Right lobe of liver (tissue), 6 donors: ENCODE data around the gene CD300A. TPM values are rescaled to one million over a fixed set of nuclear protein-coding genes. Genes with fewer than 3 reads are reported as not detected.

Experiments used
- ATAC-seq, 4 donors: fragments of 200-7000 bp; cut with Tn5 transposase; one replicate each; pipeline ENCODE4 v1.9.1; 2020; ENCODE audit warnings: mild to moderate bottlenecking in 4 of 4, moderate library complexity in 4 of 4
- DNase-seq, 3 donors: peaks; one replicate each; pipeline ENCODE4 v3.0.0-alpha.2; 2020
- H3K27ac ChIP-seq, 3 donors: fragments of 200-600 bp; one replicate each; pipeline ENCODE4 v1.8.0; 2022
- H3K27me3 ChIP-seq, 2 donors: fragments of 200-600 bp; one replicate each; pipeline ENCODE4 v1.8.0; 2022
- H3K36me3 ChIP-seq, 4 donors: fragments of 200-600 bp; sonication (generic) in 1 of 4; one replicate each; pipeline versions ENCODE4 v1.5.1 to v1.8.0; 2017 to 2022; ENCODE audit warnings: control low read depth in 1 of 4
- H3K4me1 ChIP-seq, 4 donors: fragments of 200-600 bp; sonication (generic) in 1 of 4; one replicate each; pipeline versions ENCODE4 v1.5.1 to v1.8.0; 2017 to 2022; ENCODE audit warnings: control low read depth in 1 of 4
- H3K4me3 ChIP-seq, 3 donors: fragments of 200-600 bp; one replicate each; pipeline ENCODE4 v1.8.0; 2022
- H3K9me3 ChIP-seq, 4 donors: fragments of 200-600 bp; sonication (generic) in 1 of 4; one replicate each; pipeline versions ENCODE4 v1.5.1 to v1.8.0; 2017 to 2022; ENCODE audit warnings: control low read depth in 1 of 4
- CTCF ChIP-seq, 4 donors: fragments of 200-600 bp in 3 of 4; fragments of 450-650 bp in 1 of 4; IDR thresholded peaks; one replicate each; pipeline versions ENCODE4 v1.5.1 to v1.8.0; 2016 to 2022; ENCODE audit warnings: antibody characterized with exemption in 4 of 4, mild to moderate bottlenecking in 2 of 4
- POLR2A ChIP-seq: fragments of 450-650 bp; IDR thresholded peaks from one replicate; pipeline ENCODE4 v1.6.1; 2017; ENCODE audit warnings: antibody characterized with exemption, mild to moderate bottlenecking
- WGBS: methylation state at CpG from one replicate; pipeline ENCODE4 v1.1.6; 2018; ENCODE audit warnings: low coverage, low lambda C conversion rate; ENCODE audit not compliant: insufficient coverage; ENCODE audit errors: missing lambda C conversion rate; 5-methylcytosine and 5-hydroxymethylcytosine counted together
- intact Hi-C, 2 donors: fragments of 100-400 bp; cut with DNase I; formaldehyde crosslinking; loops; one replicate each; pipeline versions ENCODE4 v1.11.2 to v1.14.1; 2022
- long read RNA-seq: library from polyadenylated mRNA; unstranded; transcript quantifications from one replicate; pipeline ENCODE4 v2.0.0, GENCODE V29; 2019
- total RNA-seq, 6 experiments: library from RNA; depleted of rRNA in 2 of 6; stranded (reverse); fragments of >200 nt in 2 of 6; fragmentation: NEBNext Ultra II Directional in 3 of 6; extraction: Animal tissue kit (Norgen Biotek cat#: 25700) in 3 of 6; gene quantifications; one replicate each; pipeline versions ENCODE4 v1.1.0 to v1.2.4, GENCODE V29; 2016 to 2023
- donor health status: DM: no; HTN: yes; CAD: no.
- donor health status: DM: no; HTN: no; CAD: no.
- donor health status: DM: no; HTN: no; CAD: no.
- donor health status: DM: no; HTN: yes; CAD: no.
- donor health status: DM: no; HTN: yes; CAD: no.

The CD300A gene
- 10 to 100 TPM in 1 of 6 experiments, 1 to 10 TPM in 5; 4.8 to 16.6 (median 6.6) TPM for total RNA-seq
- long read RNA-seq, partial matches to known transcripts: 0 of 2 reads
- long read RNA-seq, other reads (novel, unspliced or antisense): 0 of 2 reads

- TF ChIP-seq CTCF (IDR thresholded peaks at IDR 0.05) (no peak), POLR2A (peak; percentile 18)
- H3K27me3 ChIP-seq: no peaks in the 10 kb centered on the region
- ATAC-seq (peak; percentile 18 to 46 (median 40)), DNase-seq (peak in 2 of 3 donors; percentile 65 to 80)
- no peaks in the 10 kb centered on the region for H3K36me3 ChIP-seq
- H3K9me3 ChIP-seq: no peaks in the 10 kb centered on the region
- no peaks in the 10 kb centered on the region for H3K4me1 ChIP-seq
- peak within 1 kb of the TSS; percentile 16 to 41 (median 21) for H3K4me3 ChIP-seq
- H3K27ac ChIP-seq: peak within 1 kb of the TSS; percentile 31 to 76 (median 53)
- WGBS: 47% methylated on average over 15 of the region's 25 CpGs
- intact Hi-C loops: no loop called here
These were observed at the start of gene CD300A for GRCh38 chr17:74466111-74466827. Gene CD300A (plus strand): TSS chr17:74466634. CDS start chr17:74466704, 70 bp downstream.

DNA sequence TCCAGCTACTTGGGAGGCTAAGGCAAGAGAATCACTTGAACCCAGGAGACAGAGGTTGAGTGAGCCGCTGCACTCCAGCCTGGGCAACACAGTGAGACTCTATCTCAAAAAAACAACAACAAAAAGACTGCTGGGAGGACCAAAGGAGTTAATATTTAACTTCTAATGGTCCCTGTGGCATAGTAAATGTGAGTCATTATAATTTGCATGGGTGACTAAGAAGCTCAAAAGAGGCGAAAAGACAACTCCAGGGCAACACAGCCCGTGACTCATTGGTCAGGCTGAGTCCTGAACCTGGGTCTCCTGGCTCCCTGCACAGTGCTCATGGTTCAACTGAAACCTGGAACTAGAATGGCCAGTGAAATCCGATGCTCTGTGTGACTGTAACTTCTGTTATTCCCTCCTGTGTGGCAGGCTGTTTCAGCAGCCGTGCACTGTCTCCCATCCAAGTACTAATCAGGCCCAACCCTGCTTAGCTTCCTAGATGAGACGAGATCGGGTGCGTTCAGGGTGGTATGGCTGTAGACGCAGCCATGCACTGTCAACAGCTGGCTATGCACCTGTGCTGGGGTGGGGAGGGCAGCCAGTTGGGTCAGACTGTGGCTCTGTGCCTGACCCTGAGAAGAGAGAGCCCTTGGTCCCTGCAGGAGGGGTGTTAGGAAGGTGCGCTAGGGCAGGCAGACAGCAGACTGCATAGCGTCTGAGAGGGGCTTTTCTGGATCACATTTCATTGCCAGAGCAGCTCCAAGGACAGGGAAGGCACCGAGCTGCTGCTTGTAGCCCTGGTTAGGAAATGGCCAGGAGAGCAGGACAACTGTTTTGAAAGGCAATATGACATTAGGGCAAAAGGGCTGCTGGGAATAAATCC lies 49.0 kb upstream of the CD300A start:
- no peak overlapping the region for H3K27ac ChIP-seq
- DNase-seq: no peak

GRCh38 chr17:74419928-74420411 lies 46.5 kb upstream of the CD300A start:
- WGBS: 90% methylated on average over 9 of the region's 10 CpGs
- DNase-seq (no peak), ATAC-seq (no peak)
- TF ChIP-seq CTCF (IDR thresholded peaks at IDR 0.05): no peak
- TF ChIP-seq POLR2A: no peak
- H3K27ac ChIP-seq: no peak overlapping the region
- intact Hi-C loops: no loop called here
- H3K4me3 ChIP-seq: no peak overlapping the region
- H3K4me1 ChIP-seq: no peaks in the 10 kb centered on the region
- H3K27me3 ChIP-seq: no peaks in the 10 kb centered on the region
- no peaks in the 10 kb centered on the region for H3K9me3 ChIP-seq
- H3K36me3 ChIP-seq: no peaks in the 10 kb centered on the region

More for the DNA sequence above, 49.0 kb upstream of the CD300A start:
- H3K4me3 ChIP-seq: no peak overlapping the region
- no peak for TF ChIP-seq POLR2A
- no peak for TF ChIP-seq CTCF (IDR thresholded peaks at IDR 0.05)
- no peaks in the 10 kb centered on the region for H3K4me1 ChIP-seq
- no peaks in the 10 kb centered on the region for H3K27me3 ChIP-seq
- no peaks in the 10 kb centered on the region for H3K36me3 ChIP-seq
- ATAC-seq: peak in 2 of 4 donors; percentile 75 to 98
- 75% methylated on average over 10 of the region's 12 CpGs for WGBS
- H3K9me3 ChIP-seq: no peaks in the 10 kb centered on the region
- intact Hi-C loops: no loop called here

GRCh38 chr17:74424117-74424516 lies 42.3 kb upstream of the CD300A start:
- Histone ChIP-seq H3K27me3 (no peaks in the 10 kb centered on the region), H3K27ac (no peak overlapping the region), H3K36me3 (no peaks in the 10 kb centered on the region), H3K4me1 (peaks cover 0 to 26% (median 13%) of the 10 kb centered on the region in 4 donors), H3K9me3 (no peaks in the 10 kb centered on the region), H3K4me3 (no peak overlapping the region)
- DNase-seq (no peak), ATAC-seq (no peak)
- 83% methylated on average over 7 of the region's 7 CpGs for WGBS
- intact Hi-C loops: no loop called here
- TF ChIP-seq POLR2A (no peak), CTCF (IDR thresholded peaks at IDR 0.05) (no peak)
